Measurements from ENCODE around the gene PLEKHG4B. TPM values are rescaled to one million over a fixed set of nuclear protein-coding genes. Genes with fewer than 3 reads are reported as not detected.
"Not testable (repeated sequence)": the region's sequence is repeated elsewhere in the genome, so short reads cannot be mapped to it uniquely, and the experiment has no call there.

PLEKHG4B gene
- total and polyA plus RNA-seq, 2 of the 8 experiments (the other 6 are each of a cell fraction or from before 2014, with no cell fraction given), result 31.1 to 43.6 TPM

GRCh38 chr5:164783-165182, 72.8 kb downstream of the PLEKHG4B start:
- H2BK12ac ChIP-seq (ENCODE audit: low read depth, low read length); H3K27ac ChIP-seq (ENCODE audit: low read depth, low read length); H3K4me2 ChIP-seq (ENCODE audit: insufficient read depth in 1 of 2, low read depth in 2 of 2, low read length in 2 of 2); H4K20me1 ChIP-seq (replicated peaks in 1 of 2; ENCODE audit: control insufficient read depth in 1 of 2, insufficient read depth in 2 of 2, low read length in 2 of 2); H3K23me2 ChIP-seq (ENCODE audit: low read depth, low read length); H4K5ac ChIP-seq (ENCODE audit: insufficient read length, low read depth, low read length); H3K27me3 ChIP-seq (replicated peaks in 1 of 4; ENCODE audit: control insufficient read depth in 3 of 4, extremely low read depth in 1 of 4, insufficient read depth in 3 of 4, low read length in 3 of 4); H2AFZ ChIP-seq (ENCODE audit: low read length); H3K4me1 ChIP-seq (replicated peaks in 1 of 4; ENCODE audit: control insufficient read depth in 3 of 4, insufficient read depth in 4 of 4, low read length in 3 of 4); H3K4me3 ChIP-seq (ENCODE audit: extremely low read depth in 1 of 4, insufficient read depth in 2 of 4, low read depth in 3 of 4, low read length in 4 of 4); H2BK20ac ChIP-seq (ENCODE audit: low read length); H3K56ac ChIP-seq (replicated peaks; ENCODE audit: insufficient read length, low read depth, low read length); H3K9me3 ChIP-seq (ENCODE audit: insufficient read depth in 2 of 2, low read depth in 1 of 2, low read length in 1 of 2); H3K79me2 ChIP-seq (ENCODE audit: control insufficient read depth in 1 of 2, insufficient read depth in 2 of 2, low read length in 2 of 2); H3K9ac ChIP-seq (replicated peaks in 1 of 4; ENCODE audit: extremely low read depth in 1 of 4, low read depth in 3 of 4, low read length in 3 of 4); H3K23ac ChIP-seq (ENCODE audit: insufficient read length); H4K8ac ChIP-seq (ENCODE audit: extremely low read depth, insufficient read depth, low read length); FAIRE-seq; H4K91ac ChIP-seq (replicated peaks; ENCODE audit: insufficient read length, low read length); H3K14ac ChIP-seq (ENCODE audit: insufficient read length); DNase-seq (ENCODE audit: low read depth in 1 of 2, low spot score in 2 of 2); H2BK120ac ChIP-seq (replicated peaks; ENCODE audit: low read depth, low read length); H2BK15ac ChIP-seq (ENCODE audit: low read length); H3K4ac ChIP-seq (replicated peaks; ENCODE audit: insufficient read length, low read depth, low read length); H2AK5ac ChIP-seq (ENCODE audit: low read depth, low read length); H3K18ac ChIP-seq (ENCODE audit: extremely low read depth, low read length); H3K79me1 ChIP-seq (ENCODE audit: low read depth, low read length); H2BK5ac ChIP-seq (ENCODE audit: low read depth, low read length): not testable (repeated sequence)
- POLR2A ChIA-PET (ENCODE audit: partially characterized antibody), result interaction anchor here (0.8 to 2.1 kb wide), 2 partner anchors 21 to 302 kb away, joined by 3 to 5 read pairs; no protein-coding TSS in a partner anchor
- 88% methylated on average over 11 of the region's 25 CpGs; no CpG with 5 or more reads in 1 of the 2 experiments for WGBS, 2 experiments (ENCODE audit: extremely low coverage in 1 of 2, insufficient coverage in 1 of 2, insufficient read length in 1 of 2, insufficient replicate concordance in 2 of 2, low coverage in 1 of 2, low lambda C conversion rate in 2 of 2, missing lambda C conversion rate in 1 of 2)
- H3K36me3 ChIP-seq (ENCODE audit: control insufficient read depth in 2 of 4, insufficient read depth in 4 of 4, low read length in 3 of 4), result peaks cover 2 to 33% (median 9%) of the 10 kb centered on the region in 4 experiments; a peak in 5 of 8 replicates
- CTCF ChIA-PET (ENCODE audit: partially characterized antibody), result interaction anchor here (1.1 kb wide), 1 partner anchor 21 kb away, joined by 3 read pairs; no protein-coding TSS in a partner anchor
